Right hindlimb (tissue), 1 donor: ENCODE data around the gene PSMD13.
"Not testable (repeated sequence)": the region's sequence is repeated elsewhere in the genome, so short reads cannot be mapped to it uniquely, and the experiment has no call there.

Experiments
- DNase-seq: peaks from one replicate; pipeline ENCODE4 v3.0.0-alpha.2; 2018

The PSMD13 gene

DNA sequence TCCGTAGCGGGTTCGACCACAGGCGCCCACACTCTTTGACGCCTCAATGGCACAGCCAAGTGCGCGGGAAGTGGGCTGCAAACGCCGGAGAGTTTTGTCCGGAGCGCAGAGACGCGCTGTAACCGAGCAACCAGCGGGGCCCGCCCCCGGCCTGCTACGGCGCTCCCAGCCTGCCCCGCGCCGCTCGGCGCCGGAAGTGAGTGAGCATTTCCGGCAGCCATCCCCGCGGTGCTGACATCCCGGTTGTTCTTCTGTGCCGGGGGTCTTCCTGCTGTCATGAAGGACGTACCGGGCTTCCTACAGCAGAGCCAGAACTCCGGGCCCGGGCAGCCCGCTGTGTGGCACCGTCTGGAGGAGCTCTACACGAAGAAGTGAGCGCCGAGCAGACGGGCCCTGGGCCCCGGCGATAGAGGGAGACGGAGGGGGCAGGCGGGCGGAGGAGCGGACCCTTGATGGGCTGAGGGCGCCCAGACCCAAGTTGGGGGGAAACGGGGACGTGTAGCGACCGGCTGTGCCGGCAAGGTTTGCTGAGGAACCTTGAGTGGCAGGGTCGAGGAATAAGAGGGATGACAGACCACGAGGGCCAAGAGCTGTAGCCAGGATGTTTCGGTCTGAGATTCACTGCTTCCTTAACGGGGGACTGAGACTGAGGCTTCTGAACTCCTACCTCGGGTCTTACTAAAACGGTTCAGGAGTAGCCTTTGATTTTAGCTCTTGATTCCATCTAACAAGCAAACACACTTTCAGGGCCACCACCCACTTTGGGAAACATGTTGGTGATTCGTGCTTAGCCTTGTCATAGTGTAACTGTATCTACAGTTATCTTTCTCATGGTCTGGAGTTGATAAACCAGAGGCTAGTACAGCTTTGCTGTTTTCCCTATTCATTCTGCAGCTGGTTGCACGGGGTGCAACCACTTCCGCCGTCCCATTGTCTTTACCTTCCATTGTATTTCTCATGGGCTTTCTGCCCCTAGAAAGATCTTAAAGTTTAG lies at the start of gene PSMD13:
PSMD13 (plus strand) TSS at position 203 of the 994 bp plus-strand sequence; CDS start at position 277, 74 bp downstream.
- DNase-seq, result peak; percentile 93

- DNase-seq, result not testable (repeated sequence)
These were observed 47.5 kb upstream of the PSMD13 start for GRCh38 chr11:189200-189783.

- DNase-seq, result not testable (repeated sequence)
These were observed 46.9 kb upstream of the PSMD13 start for GRCh38 chr11:189843-190311.

- not testable (repeated sequence) for DNase-seq
These were observed 46.2 kb upstream of the PSMD13 start for GRCh38 chr11:190546-190945.

GRCh38 chr11:191490-192478 lies 45.0 kb upstream of the PSMD13 start:
- DNase-seq, result not testable (repeated sequence)

DNA sequence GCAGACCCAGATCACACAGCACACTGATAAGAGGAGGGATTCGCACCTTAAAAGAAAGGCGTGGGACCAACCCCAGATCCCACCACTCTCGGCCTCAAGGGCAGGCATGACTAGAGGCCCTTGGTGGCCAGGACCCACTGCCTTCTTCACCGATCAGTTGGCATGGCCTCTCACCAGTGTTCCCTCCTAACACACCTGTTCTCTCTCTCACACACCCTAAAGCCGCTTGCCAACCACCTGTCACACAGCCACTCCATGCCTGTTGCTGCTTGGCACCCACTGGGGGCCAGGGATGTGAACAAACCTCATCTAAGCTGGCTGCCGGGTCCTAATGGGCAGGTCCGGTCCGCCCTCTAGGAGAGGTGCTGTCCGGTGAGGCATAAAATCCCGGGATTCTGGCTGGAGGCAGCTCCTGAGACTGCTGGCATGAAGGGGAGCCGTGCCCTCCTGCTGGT lies 44.1 kb upstream of the PSMD13 start, which contains the start of gene SCGB1C1:
SCGB1C1 (plus strand) TSS at position 405 of the 455 bp plus-strand sequence; CDS start at position 427, 22 bp downstream.
- not testable (repeated sequence) for DNase-seq

- not testable (repeated sequence) for DNase-seq
These were observed 43.3 kb upstream of the PSMD13 start for GRCh38 chr11:193481-193880.

DNA sequence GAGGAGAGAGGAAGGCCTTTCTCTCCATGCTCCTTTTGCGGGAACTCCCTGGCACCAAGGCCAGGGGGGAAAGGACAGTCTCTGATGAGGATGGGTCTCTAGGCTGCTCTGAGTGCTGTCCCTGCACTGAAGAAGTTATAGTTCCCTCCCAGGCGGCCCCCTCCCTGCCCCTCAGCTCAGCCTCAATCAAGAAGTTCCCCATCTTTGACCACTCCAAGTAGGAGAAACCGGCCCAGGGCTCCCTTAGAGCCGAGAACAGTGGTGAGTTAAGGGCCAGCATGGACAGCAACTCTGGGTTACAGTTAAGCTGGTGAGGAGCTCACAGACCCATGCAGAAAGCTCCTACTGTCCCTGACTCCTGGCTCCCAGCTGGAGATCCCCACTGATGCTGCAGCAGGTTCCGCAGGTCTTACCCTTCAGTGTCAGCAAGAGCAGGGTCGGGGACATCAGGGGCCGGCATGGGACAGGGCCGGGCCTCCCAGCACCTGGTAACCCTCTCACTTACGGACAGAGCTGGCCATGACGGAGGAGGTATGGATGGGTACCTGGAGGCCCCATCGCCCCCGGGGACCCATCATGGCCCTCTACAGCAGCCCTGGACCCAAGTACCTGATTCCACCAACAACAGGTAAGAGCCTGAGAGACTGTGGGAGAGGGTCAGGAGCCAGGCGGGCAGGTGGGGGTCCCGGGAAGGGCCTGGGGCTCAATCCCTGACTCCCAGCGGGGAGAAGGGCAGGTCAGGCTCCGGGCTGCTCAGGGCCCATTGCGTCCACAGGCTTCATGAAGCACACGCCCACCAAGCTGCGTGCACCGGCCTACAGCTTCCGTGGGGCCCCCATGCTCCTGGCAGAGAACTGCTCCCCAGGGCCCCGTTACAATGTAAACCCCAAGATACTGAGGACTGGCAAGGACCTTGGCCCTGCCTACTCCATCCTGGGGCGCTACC lies 39.7 kb upstream of the PSMD13 start:
- DNase-seq, result peak; percentile 19

DNA sequence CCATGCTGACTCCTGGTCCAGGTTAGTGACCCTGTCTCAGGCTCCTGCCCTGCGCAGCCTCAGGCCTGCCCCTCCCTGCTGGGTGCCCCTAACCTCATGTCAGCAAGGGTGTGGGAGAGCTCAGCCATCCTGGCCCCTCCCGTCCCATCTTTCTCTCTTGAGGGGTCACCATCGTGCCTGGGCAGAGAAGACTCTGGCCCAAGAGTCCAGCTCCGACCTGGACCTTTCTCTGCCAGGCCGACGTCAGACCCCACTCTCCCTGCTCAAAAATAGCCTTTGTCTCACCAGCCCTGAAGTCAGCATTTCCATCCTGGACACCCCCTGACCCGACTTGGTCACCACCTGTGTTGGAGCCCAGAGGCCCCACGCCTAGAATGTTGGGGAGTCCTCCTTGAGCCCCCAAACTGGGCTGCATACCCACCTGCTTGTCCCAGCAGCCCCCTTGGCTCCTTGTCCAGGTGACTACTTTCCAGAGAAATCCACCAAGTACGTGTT lies 39.0 kb upstream of the PSMD13 start:
- no peak for DNase-seq

- peak; percentile 23 for DNase-seq
These were observed 38.5 kb upstream of the PSMD13 start for GRCh38 chr11:198236-198806.

DNA sequence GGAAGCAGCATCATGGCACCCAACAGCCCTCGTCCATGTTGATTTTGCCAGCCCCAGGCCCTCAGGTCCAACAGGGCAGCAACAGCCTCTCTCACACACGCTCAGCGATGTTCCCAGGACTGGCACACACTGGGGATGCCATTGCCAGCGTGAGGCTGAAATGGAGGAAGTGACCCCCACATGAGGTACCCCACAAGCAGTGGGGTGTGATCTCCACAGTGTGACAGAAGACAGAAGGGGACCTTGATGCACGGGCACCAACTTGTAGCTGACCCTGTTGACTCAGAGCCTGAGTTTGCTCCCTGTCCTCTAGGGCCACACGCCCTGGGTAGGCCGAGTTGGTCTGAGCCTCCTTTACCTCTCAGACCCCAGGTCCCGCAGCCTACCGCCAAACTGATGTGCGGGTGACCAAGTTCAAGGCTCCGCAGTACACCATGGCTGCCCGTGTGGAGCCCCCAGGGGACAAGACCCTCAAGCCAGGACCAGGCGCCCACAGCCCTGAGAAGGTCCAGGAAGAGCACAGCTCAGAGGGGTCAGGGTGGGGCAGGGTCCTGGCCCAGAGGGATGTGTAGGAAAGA lies 37.7 kb upstream of the PSMD13 start:
- DNase-seq, result peak; percentile 11

DNA sequence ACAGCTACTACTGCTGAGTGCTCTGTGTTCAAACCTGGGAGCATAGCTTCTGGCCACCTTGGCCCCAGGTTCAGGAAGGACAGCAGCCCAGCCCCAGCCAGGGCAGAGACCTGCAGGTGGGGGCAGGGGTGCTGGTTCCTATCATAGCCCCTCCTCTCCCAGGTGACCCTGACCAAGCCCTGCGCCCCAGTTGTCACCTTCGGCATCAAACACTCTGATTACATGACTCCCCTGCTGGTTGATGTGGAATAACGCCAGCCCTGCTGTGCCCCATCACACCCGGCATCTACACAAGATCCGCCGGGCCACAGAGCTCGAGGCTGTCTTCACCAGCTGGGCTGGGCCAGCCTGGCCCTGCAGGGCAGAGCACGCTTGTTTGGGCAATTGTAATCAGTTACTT lies 37.0 kb upstream of the PSMD13 start:
- DNase-seq, result peak; percentile 18

DNA sequence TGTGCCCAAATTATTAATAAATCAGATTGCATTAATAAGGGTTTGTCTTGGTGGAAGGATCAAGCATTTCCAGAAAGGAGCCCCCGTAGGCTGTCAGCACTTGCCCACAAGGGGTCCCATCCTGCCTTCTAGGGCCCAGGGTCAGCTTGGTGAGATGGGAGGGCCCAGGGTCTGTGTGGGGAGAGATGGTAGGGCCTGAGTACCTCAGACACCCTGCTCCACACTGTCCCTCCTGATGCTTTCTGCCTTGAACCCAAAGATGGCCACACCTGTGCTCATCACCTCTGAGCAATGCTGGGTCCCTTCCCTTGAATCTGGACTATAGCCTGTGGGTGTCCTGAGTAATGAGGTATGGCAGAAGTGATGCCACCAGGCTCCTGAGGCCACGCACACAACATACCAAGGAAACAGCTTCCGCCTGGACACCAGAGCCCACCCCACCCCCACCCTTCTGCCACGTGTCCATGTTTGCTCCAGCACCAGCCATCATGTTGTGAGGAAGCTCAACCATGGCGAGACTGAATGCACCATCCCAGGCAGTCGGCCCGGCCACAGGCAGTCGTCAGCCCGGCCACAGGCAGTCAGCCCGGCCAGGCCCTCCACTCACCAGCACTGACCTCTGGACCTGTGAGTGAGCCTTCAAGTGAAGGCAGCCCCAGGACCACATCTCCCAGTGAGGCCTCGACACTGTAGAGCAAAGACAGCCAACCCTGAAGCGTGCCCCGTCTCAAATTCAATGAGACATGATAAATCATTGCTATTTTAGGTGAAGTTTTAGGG lies 36.4 kb upstream of the PSMD13 start:
- peak; percentile 17 for DNase-seq

DNA sequence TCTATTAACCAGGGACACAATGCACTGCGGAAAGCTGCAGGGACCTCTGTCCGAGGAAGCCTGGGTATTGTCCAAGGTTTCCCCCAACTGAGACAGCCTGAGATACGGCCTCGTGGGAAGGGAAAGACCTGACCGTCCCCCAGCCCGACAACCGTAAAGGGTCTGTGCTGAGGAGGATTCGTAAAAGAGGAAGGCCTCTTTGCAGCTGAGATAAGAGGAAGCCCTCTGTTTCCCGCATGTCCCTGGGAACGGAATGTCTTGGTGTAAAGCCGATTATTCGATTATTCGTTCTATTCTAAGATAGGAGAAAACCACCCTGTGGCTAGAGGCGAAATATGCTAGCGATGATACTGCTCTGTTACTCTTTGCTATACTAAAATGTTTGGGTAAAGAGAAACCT lies 34.8 kb upstream of the PSMD13 start:
- no peak for DNase-seq

GRCh38 chr11:202490-202889 lies 34.3 kb upstream of the PSMD13 start:
- DNase-seq, result peak; percentile 16

GRCh38 chr11:203056-203944 lies 33.5 kb upstream of the PSMD13 start:
- no peak for DNase-seq

DNA sequence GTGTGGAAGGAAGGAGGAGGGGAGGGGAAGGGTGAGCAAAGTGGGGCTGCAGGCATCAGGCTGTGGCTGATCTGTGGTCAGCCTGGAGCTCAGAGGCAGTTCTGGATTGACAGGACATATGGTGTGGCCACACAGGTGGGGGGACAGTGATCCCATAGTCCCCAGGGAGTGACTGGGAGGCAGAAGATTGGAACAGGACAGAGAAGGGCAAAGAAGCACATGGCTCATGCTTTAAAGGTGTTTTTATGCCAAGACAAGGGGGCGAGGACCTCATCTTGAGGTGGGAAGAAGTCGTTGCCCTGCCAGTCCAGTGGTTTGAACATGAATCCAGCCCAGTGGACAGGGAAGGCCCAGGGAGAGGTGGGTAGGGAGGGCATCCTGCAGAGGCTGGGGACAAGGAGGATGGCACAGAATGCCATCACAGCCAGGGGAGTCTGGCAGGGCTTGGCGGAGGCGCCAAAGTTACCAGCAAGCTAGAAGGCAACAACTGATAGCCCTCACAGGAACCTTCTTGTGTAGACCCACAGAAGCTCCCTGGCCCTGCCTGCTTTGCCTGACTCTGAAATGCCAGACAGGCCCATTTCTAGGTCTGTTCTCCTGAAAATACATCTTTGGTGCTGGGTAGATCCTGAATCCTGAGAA lies 32.7 kb upstream of the PSMD13 start:
- DNase-seq, result peak; percentile 15
